MM.1S (cell line): Measurements from ENCODE around the gene OOSP2.

Source experiments
- DNase-seq: peaks from one replicate; pipeline ENCODE4 v3.0.0-alpha.2; 2015
- H2AFZ ChIP-seq: fragments of 300-600 bp; sonication (generic); 2 replicates; pipeline ENCODE4 v1.6.0; 2016; ENCODE audit warnings: antibody characterized with exemption, low read length
- H3F3A ChIP-seq: fragments of 300-600 bp; sonication (generic); 2 replicates; pipeline ENCODE4 v1.6.1; 2016; ENCODE audit warnings: mild to moderate bottlenecking, antibody characterized with exemption, low read length, moderate library complexity, mixed read lengths; ENCODE audit not compliant: insufficient read depth
- H3K27ac ChIP-seq: fragments of 300-600 bp; sonication (generic); 2 replicates; pipeline ENCODE4 v1.5.1; 2016; ENCODE audit warnings: mild to moderate bottlenecking, low read length
- H3K27me3 ChIP-seq: fragments of 300-600 bp; sonication (generic); replicated peaks from 2 replicates; pipeline ENCODE4 v1.6.0; 2016; ENCODE audit warnings: low read length; ENCODE audit not compliant: insufficient read depth
- H3K36me3 ChIP-seq: fragments of 300-600 bp; sonication (generic); replicated peaks from 2 replicates; pipeline ENCODE4 v1.6.1; 2016; ENCODE audit warnings: mild to moderate bottlenecking, low read length, mixed read lengths; ENCODE audit not compliant: insufficient read depth
- H3K4me1 ChIP-seq: fragments of 300-600 bp; sonication (generic); 2 replicates; pipeline ENCODE4 v1.6.1; 2016; ENCODE audit warnings: low read length, mixed read lengths
- H3K4me2 ChIP-seq: fragments of 300-600 bp; sonication (generic); 2 replicates; pipeline ENCODE4 v1.6.0; 2016; ENCODE audit warnings: low read depth, low read length
- H3K4me3 ChIP-seq: fragments of 300-600 bp; sonication (generic); 2 replicates; pipeline ENCODE4 v1.5.1; 2016; ENCODE audit warnings: low read length, mixed read lengths
- H3K79me2 ChIP-seq: fragments of 300-600 bp; sonication (generic); 2 replicates; pipeline ENCODE4 v1.6.1; 2016; ENCODE audit warnings: mixed run types, low read length, mixed read lengths
- H3K9ac ChIP-seq: fragments of 300-600 bp; sonication (generic); 2 replicates; pipeline ENCODE4 v1.6.1; 2016; ENCODE audit warnings: low read length, mixed read lengths
- H3K9me2 ChIP-seq: fragments of 300-600 bp; sonication (generic); replicated peaks from 2 replicates; pipeline ENCODE4 v1.6.1; 2016; ENCODE audit warnings: mild to moderate bottlenecking, low read length, mixed read lengths; ENCODE audit not compliant: insufficient read depth
- H3K9me3 ChIP-seq: fragments of 300-600 bp; sonication (generic); replicated peaks from 2 replicates; pipeline ENCODE4 v1.6.1; 2016; ENCODE audit warnings: mild to moderate bottlenecking, low read length, mixed read lengths; ENCODE audit not compliant: insufficient read depth
- H4K20me1 ChIP-seq: fragments of 300-600 bp; sonication (generic); 2 replicates; pipeline ENCODE4 v1.6.1; 2016; ENCODE audit warnings: mild to moderate bottlenecking, low read length, moderate library complexity, mixed read lengths; ENCODE audit not compliant: insufficient read depth
- EZH2 ChIP-seq: fragments of 300-600 bp; sonication (generic); optimal IDR thresholded peaks from 2 replicates; pipeline ENCODE3; 2017; ENCODE audit warnings: low read depth, mild to moderate bottlenecking, antibody characterized with exemption, low read length, mixed read lengths
- EZH2phosphoT487 ChIP-seq: fragments of 300-600 bp; sonication (generic); IDR thresholded peaks from 2 replicates; pipeline ENCODE4 v1.6.1; 2018; ENCODE audit warnings: antibody characterized with exemption, low read length
- TF ChIP-seq, protein P1 (sequence below): fragments of 300-600 bp; sonication (generic); IDR thresholded peaks from 2 replicates; pipeline ENCODE4 v1.5.1; 2016; ENCODE audit warnings: antibody characterized with exemption, low read length, mixed read lengths

Gene OOSP2

DNA sequence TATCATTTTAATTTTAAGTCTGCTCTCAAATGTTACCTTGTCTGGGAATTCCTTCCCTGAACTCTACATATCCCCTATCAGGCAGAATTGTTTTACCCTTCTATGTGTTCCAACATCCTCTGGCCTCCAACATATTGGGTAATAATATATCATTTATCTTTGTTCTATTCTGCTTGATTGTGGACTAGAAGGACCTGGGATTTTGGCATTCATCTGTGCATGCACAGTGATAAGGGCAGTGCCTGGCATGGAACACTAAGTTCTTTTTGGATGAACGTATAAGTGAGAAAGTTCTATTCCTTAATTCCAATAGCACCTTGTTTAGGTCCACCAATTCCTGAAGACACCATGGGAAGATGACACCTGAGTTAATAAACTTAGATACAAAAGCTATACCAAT lies 47.0 kb downstream of the OOSP2 start:
- TF ChIP-seq, protein P1, sequence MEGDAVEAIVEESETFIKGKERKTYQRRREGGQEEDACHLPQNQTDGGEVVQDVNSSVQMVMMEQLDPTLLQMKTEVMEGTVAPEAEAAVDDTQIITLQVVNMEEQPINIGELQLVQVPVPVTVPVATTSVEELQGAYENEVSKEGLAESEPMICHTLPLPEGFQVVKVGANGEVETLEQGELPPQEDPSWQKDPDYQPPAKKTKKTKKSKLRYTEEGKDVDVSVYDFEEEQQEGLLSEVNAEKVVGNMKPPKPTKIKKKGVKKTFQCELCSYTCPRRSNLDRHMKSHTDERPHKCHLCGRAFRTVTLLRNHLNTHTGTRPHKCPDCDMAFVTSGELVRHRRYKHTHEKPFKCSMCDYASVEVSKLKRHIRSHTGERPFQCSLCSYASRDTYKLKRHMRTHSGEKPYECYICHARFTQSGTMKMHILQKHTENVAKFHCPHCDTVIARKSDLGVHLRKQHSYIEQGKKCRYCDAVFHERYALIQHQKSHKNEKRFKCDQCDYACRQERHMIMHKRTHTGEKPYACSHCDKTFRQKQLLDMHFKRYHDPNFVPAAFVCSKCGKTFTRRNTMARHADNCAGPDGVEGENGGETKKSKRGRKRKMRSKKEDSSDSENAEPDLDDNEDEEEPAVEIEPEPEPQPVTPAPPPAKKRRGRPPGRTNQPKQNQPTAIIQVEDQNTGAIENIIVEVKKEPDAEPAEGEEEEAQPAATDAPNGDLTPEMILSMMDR = no peak
- DNase-seq = no peak
- Histone ChIP-seq H2AFZ (no peak overlapping the region), H3K27me3 (no peaks in the 10 kb centered on the region), H3K9me3 (no peaks in the 10 kb centered on the region), H3K4me3 (no peak overlapping the region), H3K9me2 (no peaks in the 10 kb centered on the region), H3K27ac (no peak overlapping the region), H3F3A (no peaks in the 10 kb centered on the region), H3K79me2 (no peaks in the 10 kb centered on the region), H3K4me2 (no peak overlapping the region), H3K4me1 (no peaks in the 10 kb centered on the region), H3K9ac (no peak overlapping the region), H4K20me1 (no peaks in the 10 kb centered on the region), H3K36me3 (no peaks in the 10 kb centered on the region)

- Histone ChIP-seq H2AFZ (no peak within 1 kb of the TSS), H3F3A (no peaks in the 10 kb centered on the region), H3K4me3 (no peak within 1 kb of the TSS), H3K4me1 (no peaks in the 10 kb centered on the region), H3K9ac (no peak within 1 kb of the TSS), H3K27me3 (no peaks in the 10 kb centered on the region), H3K9me2 (no peaks in the 10 kb centered on the region), H4K20me1 (no peaks in the 10 kb centered on the region), H3K4me2 (no peak within 1 kb of the TSS), H3K36me3 (no peaks in the 10 kb centered on the region), H3K79me2 (no peaks in the 10 kb centered on the region), H3K27ac (no peak within 1 kb of the TSS), H3K9me3 (no peaks in the 10 kb centered on the region)
- no peak for DNase-seq
- TF ChIP-seq EZH2phosphoT487 (no peak), EZH2 (no peak)
- TF ChIP-seq, protein P1 = no peak
Measured at GRCh38 chr11:60088364-60088763, 48.2 kb downstream of the OOSP2 start, which contains the start of gene MS4A2. Gene MS4A2, plus strand, starts transcription at chr11:60088664. Its CDS starts 102 bp downstream, at chr11:60088766.

DNA sequence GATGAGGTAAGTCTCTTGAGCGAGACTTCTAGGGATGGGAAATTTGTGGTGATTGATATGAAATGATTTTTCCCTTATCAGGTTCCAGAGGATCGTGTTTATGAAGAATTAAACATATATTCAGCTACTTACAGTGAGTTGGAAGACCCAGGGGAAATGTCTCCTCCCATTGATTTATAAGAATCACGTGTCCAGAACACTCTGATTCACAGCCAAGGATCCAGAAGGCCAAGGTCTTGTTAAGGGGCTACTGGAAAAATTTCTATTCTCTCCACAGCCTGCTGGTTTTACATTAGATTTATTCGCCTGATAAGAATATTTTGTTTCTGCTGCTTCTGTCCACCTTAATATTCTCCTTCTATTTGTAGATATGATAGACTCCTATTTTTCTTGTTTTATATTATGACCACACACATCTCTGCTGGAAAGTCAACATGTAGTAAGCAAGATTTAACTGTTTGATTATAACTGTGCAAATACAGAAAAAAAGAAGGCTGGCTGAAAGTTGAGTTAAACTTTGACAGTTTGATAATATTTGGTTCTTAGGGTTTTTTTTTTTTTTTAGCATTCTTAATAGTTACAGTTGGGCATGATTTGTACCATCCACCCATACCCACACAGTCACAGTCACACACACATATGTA lies 55.4 kb downstream of the OOSP2 start:
- no peak overlapping the region for H3K27ac ChIP-seq
- no peak overlapping the region for H3K4me3 ChIP-seq
- H3K4me2 ChIP-seq = no peak overlapping the region
- H3K36me3 ChIP-seq = no peaks in the 10 kb centered on the region
- no peaks in the 10 kb centered on the region for H3K27me3 ChIP-seq
- no peak for TF ChIP-seq EZH2
- TF ChIP-seq, protein P1 = no peak
- no peak for TF ChIP-seq EZH2phosphoT487
- H2AFZ ChIP-seq = no peak overlapping the region
- H3K79me2 ChIP-seq = no peaks in the 10 kb centered on the region
- H3K9me2 ChIP-seq = no peaks in the 10 kb centered on the region
- no peaks in the 10 kb centered on the region for H3K4me1 ChIP-seq
- no peaks in the 10 kb centered on the region for H4K20me1 ChIP-seq
- no peaks in the 10 kb centered on the region for H3F3A ChIP-seq
- no peak for DNase-seq
- H3K9me3 ChIP-seq = no peaks in the 10 kb centered on the region
- no peak overlapping the region for H3K9ac ChIP-seq
